HepG2 (cell line): ENCODE results near the gene CHCHD3. TPM values are rescaled to one million over a fixed set of nuclear protein-coding genes. Genes with fewer than 3 reads are reported as not detected.

Experiments
- ATAC-seq: fragments of 200-7000 bp; cut with Tn5 transposase; 3 replicates; pipeline ENCODE4 v1.9.1; 2020; ENCODE audit warnings: mild to moderate bottlenecking, moderate library complexity
- BruUV-seq: library from RNA; stranded (reverse); fragments of 400-500 nt; replicated peaks from 2 replicates; lab custom pipeline; 2021; lab: Mats Ljungman, UMichigan
- CTCF ChIA-PET: fragments of 300-600 bp; formaldehyde crosslinking; extraction: SDS; loops from one replicate; lab custom pipeline; 2021; ENCODE audit warnings: low total read pairs, inconsistent platforms, low intra/inter-chr PET ratio; lab: Yijun Ruan, JAX
- POLR2A ChIA-PET: fragments of 350-600 bp; sonication (Branson Sonifier 250); formaldehyde crosslinking; loops from one replicate; lab custom pipeline; 2020; ENCODE audit warnings: antibody characterized with exemption, inconsistent platforms; lab: Yijun Ruan, JAX
- DNase-seq: peaks from one replicate; pipeline ENCODE4 v3.0.0-alpha.2; 2015; ENCODE audit warnings: low spot score
- FAIRE-seq: peaks from 3 replicates; lab custom pipeline; 2011; peaks lifted over from hg19 to GRCh38; lab: Jason Lieb, UNC
- H2AFZ ChIP-seq: one replicate; pipeline ENCODE4 v1.6.1; 2011; ENCODE audit warnings: low read length, inconsistent platforms
- H3K27ac ChIP-seq: fragments of 300-600 bp; 3 replicates; pipeline ENCODE4 v1.8.0; 2011; ENCODE audit warnings: mixed run types, mild to moderate bottlenecking, mixed read lengths, low read length, inconsistent platforms; ENCODE audit not compliant: insufficient read depth; ENCODE audit errors: extremely low read length
- H3K27me3 ChIP-seq, 2 experiments: fragments of 200-600 bp in 1 of 2; 2 replicates in 1 of 2; 3 replicates in 1 of 2; pipeline versions ENCODE4 v1.6.0 to v1.8.0; 2011; ENCODE audit warnings: low read length in 2 of 2, mild to moderate bottlenecking in 2 of 2, moderate library complexity in 2 of 2, inconsistent platforms in 1 of 2; ENCODE audit not compliant: insufficient read depth in 2 of 2, control insufficient read depth in 1 of 2
- H3K36me3 ChIP-seq, 2 experiments: fragments of 200-600 bp in 1 of 2; replicated peaks in 1 of 2; 2 replicates in 1 of 2; 3 replicates in 1 of 2; pipeline versions ENCODE4 v1.5.1 to v1.8.0; 2011; ENCODE audit warnings: low read length in 2 of 2, inconsistent platforms in 1 of 2; ENCODE audit not compliant: insufficient read depth in 2 of 2, control insufficient read depth in 1 of 2
- H3K4me1 ChIP-seq: 2 replicates; pipeline ENCODE4 v1.5.1; 2012; ENCODE audit warnings: low read length, inconsistent platforms; ENCODE audit not compliant: insufficient read depth
- H3K4me2 ChIP-seq: 2 replicates; pipeline ENCODE4 v1.6.0; 2011; ENCODE audit warnings: low read depth, low read length, inconsistent platforms
- H3K4me3 ChIP-seq, 3 experiments: fragments of 200-600 bp in 1 of 3; sonication (generic), shearing (Covaris generic) in 1 of 3; replicated peaks in 1 of 3; 2 replicates each; pipeline ENCODE4 v1.5.1; 2011 to 2016; ENCODE audit warnings: low read length in 3 of 3, inconsistent platforms in 2 of 3, low read depth in 2 of 3, mild to moderate bottlenecking in 2 of 3, control low read depth in 1 of 3, mixed read lengths in 1 of 3; ENCODE audit not compliant: insufficient read depth in 1 of 3
- H3K79me2 ChIP-seq: one replicate; pipeline ENCODE4 v1.6.1; 2011; ENCODE audit warnings: low read length, inconsistent platforms; ENCODE audit not compliant: insufficient read depth
- H3K9ac ChIP-seq: 2 replicates; pipeline ENCODE4 v1.6.0; 2011; ENCODE audit warnings: mild to moderate bottlenecking, low read depth, low read length, inconsistent platforms; ENCODE audit not compliant: insufficient read depth
- H3K9me3 ChIP-seq: 2 replicates; pipeline ENCODE4 v1.5.1; 2012; ENCODE audit warnings: mild to moderate bottlenecking, low read length
- H4K20me1 ChIP-seq: 2 replicates; pipeline ENCODE4 v1.6.0; 2011; ENCODE audit warnings: inconsistent platforms, mild to moderate bottlenecking, low read length, moderate library complexity; ENCODE audit not compliant: insufficient read depth
- FOSL1 ChIP-seq: sonication (generic); formaldehyde crosslinking; IDR thresholded peaks from 2 replicates; pipeline ENCODE4 v1.9.0; 2021; ENCODE audit warnings: missing genetic modification reagents, borderline replicate concordance
- FOXA1 ChIP-seq, 2 experiments: fragments of 450-650 bp in 1 of 2; sonication (generic) in 1 of 2; formaldehyde crosslinking in 1 of 2; IDR thresholded peaks; 2 replicates each; pipeline versions ENCODE4 v1.4.0 to v1.6.1; 2016 to 2020; ENCODE audit warnings: missing genetic modification reagents in 1 of 2
- GATA4 ChIP-seq: sonication (generic); IDR thresholded peaks from 2 replicates; pipeline ENCODE4 v1.6.1; 2016; ENCODE audit warnings: antibody characterized with exemption, low read depth, borderline replicate concordance
- GPN1 ChIP-seq: sonication (generic); formaldehyde crosslinking; IDR thresholded peaks from 2 replicates; pipeline ENCODE4 v1.5.1; 2020; ENCODE audit warnings: missing genetic modification reagents, borderline replicate concordance
- GZF1 ChIP-seq: sonication (generic); formaldehyde crosslinking; IDR thresholded peaks from 2 replicates; pipeline ENCODE4 v1.5.1; 2020; ENCODE audit warnings: mild to moderate bottlenecking, missing genetic modification reagents
- JARID2 ChIP-seq: sonication (generic); formaldehyde crosslinking; IDR thresholded peaks from 2 replicates; pipeline ENCODE4 v1.8.1; 2023; ENCODE audit warnings: missing genetic modification reagents, inconsistent platforms; ENCODE audit not compliant: insufficient replicate concordance
- JDP2 ChIP-seq: sonication (generic); formaldehyde crosslinking; IDR thresholded peaks from 2 replicates; pipeline ENCODE4 v1.8.1; 2022; ENCODE audit warnings: missing genetic modification reagents, borderline replicate concordance
- MAFG ChIP-seq: sonication (generic); formaldehyde crosslinking; IDR thresholded peaks from 2 replicates; pipeline ENCODE4 v1.5.1; 2020; ENCODE audit warnings: mild to moderate bottlenecking, missing genetic modification reagents
- NAIF1 ChIP-seq: sonication (generic); formaldehyde crosslinking; IDR thresholded peaks from 2 replicates; pipeline ENCODE4 v1.5.0; 2020; ENCODE audit warnings: mild to moderate bottlenecking, missing genetic modification reagents, borderline replicate concordance
- NFE2 ChIP-seq: sonication (generic); formaldehyde crosslinking; IDR thresholded peaks from 2 replicates; pipeline ENCODE4 v1.4.0; 2020; ENCODE audit warnings: missing genetic modification reagents
- YY1 ChIP-seq: IDR thresholded peaks from 2 replicates; pipeline ENCODE4 v1.6.1; 2011; ENCODE audit warnings: low read length, low read depth, moderate library complexity, mild to moderate bottlenecking; ENCODE audit not compliant: insufficient read depth, insufficient replicate concordance
- ZFP90 ChIP-seq: sonication (generic); formaldehyde crosslinking; IDR thresholded peaks from 2 replicates; pipeline ENCODE4 v1.8.0; 2022; ENCODE audit warnings: missing genetic modification reagents, mild to moderate bottlenecking, inconsistent platforms, borderline replicate concordance
- ZNF30 ChIP-seq: sonication (generic); formaldehyde crosslinking; IDR thresholded peaks from 2 replicates; pipeline ENCODE4 v1.5.0; 2020; ENCODE audit warnings: mild to moderate bottlenecking, missing genetic modification reagents
- ZNF557 ChIP-seq: sonication (generic); formaldehyde crosslinking; IDR thresholded peaks from 2 replicates; pipeline ENCODE4 v1.4.0; 2020; ENCODE audit warnings: missing genetic modification reagents
- ZNF660 ChIP-seq: sonication (generic); formaldehyde crosslinking; IDR thresholded peaks from 2 replicates; pipeline ENCODE4 v1.5.1; 2020; ENCODE audit warnings: mild to moderate bottlenecking, low read depth, missing genetic modification reagents, borderline replicate concordance
- ZNF7 ChIP-seq: IDR thresholded peaks from 2 replicates; pipeline ENCODE4 v1.6.1; 2016; ENCODE audit warnings: missing biosample characterization, missing genetic modification reagents
- ZNF746 ChIP-seq: sonication (generic); formaldehyde crosslinking; IDR thresholded peaks from 2 replicates; pipeline ENCODE4 v1.8.0; 2022; ENCODE audit warnings: mild to moderate bottlenecking, missing genetic modification reagents
- ZNF878 ChIP-seq: sonication (generic); formaldehyde crosslinking; IDR thresholded peaks from 2 replicates; pipeline ENCODE4 v1.8.1; 2023; ENCODE audit warnings: mild to moderate bottlenecking, missing genetic modification reagents, moderate library complexity
- in situ Hi-C: cut with HindIII; loops from 2 replicates; pipeline ENCODE4 v1.10.0; 2017; ENCODE audit warnings: low pct_unique_long_range_greater_than_20kb; ENCODE audit not compliant: extremely low pct_ligation_motif_present
- intact Hi-C: fragments of 100-400 bp; cut with micrococcal nuclease; formaldehyde crosslinking; loops from one replicate; pipeline ENCODE4 v1.10.0; 2022; ENCODE audit not compliant: unreplicated experiment
- polyA plus RNA-seq, 8 experiments: library from polyadenylated mRNA; depleted of rRNA in 3 of 8; stranded (reverse) in 7 of 8; unstranded in 1 of 8; fragments of >200 nt; fragmentation: Illumina TruSeq in 4 of 8; extraction: Trizol in 4 of 8; gene quantifications; 2 replicates each; pipeline versions ENCODE4 v1.2.1 to v1.2.3, GENCODE V29; 2011 to 2016; ENCODE audit warnings: low read depth in 4 of 8, missing spikeins in 1 of 8, mixed read lengths in 1 of 8; ENCODE audit not compliant: insufficient read depth in 1 of 8
- total RNA-seq, 5 experiments: library from RNA; depleted of rRNA; stranded (reverse); fragments of >200 nt; fragmentation: Illumina TruSeq; extraction: Trizol; gene quantifications; 2 replicates each; pipeline ENCODE4 v1.2.3, GENCODE V29; 2016; ENCODE audit warnings: low read depth in 1 of 5
- TF ChIP-seq, protein P1 (sequence below): sonication (generic); formaldehyde crosslinking; IDR thresholded peaks from 2 replicates; pipeline ENCODE4 v1.9.0; 2021; ENCODE audit warnings: missing genetic modification reagents, mild to moderate bottlenecking, borderline replicate concordance

The CHCHD3 gene
- total and polyA plus RNA-seq, 2 of the 13 experiments (the other 11 are each of a cell fraction or from before 2014, with no cell fraction given), result 32.7 to 86.8 TPM

DNA sequence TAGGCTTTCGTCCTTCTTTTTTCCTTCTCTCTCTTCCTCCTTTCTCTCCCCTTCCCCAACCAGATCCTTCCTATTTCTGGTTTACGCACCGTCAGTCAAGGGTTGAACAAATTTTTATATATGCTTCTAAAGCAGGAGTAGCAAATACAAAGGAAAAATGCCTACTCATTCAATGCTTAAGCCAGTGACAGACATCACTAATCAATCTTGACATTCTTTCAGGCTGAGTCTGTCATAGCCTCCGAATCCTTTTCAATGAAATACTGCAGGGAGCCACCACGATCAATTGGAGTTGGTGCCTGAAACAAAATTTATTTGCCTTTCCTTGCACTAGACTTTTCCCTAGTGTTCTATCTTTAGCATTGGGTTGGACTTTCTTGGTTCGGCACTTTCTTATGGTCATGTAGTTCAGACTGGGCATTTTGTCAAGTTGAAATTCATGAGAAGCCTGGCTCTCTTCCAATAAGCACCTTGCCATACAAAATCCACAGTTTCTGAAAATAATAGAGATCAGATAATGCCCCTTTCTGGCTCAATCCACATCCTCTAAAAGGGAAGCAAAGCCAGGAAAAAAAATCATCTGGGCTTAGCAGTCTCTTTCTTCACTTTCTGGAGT is 266.1 kb downstream of the CHCHD3 start (continued):
- TF ChIP-seq ZNF30 (CRISPR knock-in tag), result no peak

DNA sequence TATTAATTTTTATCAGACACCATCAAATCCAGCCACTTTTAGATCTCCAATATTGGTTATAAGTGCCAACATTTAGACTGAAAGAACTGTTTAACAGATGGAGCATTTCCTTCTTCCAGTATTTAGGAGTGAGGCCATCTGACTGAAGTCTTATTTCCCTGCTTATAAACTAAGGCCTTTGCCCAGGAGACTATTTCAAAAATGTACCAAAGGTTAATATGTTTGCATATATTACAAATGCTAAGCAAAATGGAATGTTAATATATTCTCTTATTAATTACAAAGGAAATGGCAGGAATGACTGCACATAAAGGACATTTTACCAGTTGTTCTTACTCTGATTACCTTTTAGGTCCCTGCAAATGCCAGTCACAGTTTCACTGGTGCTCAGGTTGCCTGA is 266.8 kb downstream of the CHCHD3 start:
- in situ Hi-C loops (no loop called here), intact Hi-C loops (no loop called here)
- H3K4me3 ChIP-seq, result no peak overlapping the region
- no peak overlapping the region for H3K4me2 ChIP-seq
- no peak for FAIRE-seq
- TF ChIP-seq GPN1 (CRISPR knock-in tag) (no peak), NFE2 (CRISPR knock-in tag) (no peak), GZF1 (CRISPR knock-in tag) (no peak), GATA4 (no peak), JARID2 (CRISPR knock-in tag) (no peak), FOSL1 (CRISPR knock-in tag) (no peak), YY1 (no peak), ZNF7 (CRISPR knock-in tag) (no peak), JDP2 (CRISPR knock-in tag) (no peak), MAFG (CRISPR knock-in tag) (no peak), ZFP90 (CRISPR knock-in tag) (no peak), ZNF746 (CRISPR knock-in tag) (no peak), FOXA1 (IDR thresholded peaks at IDR 0.05) (no peak), FOXA1 (CRISPR knock-in tag; IDR thresholded peaks at IDR 0.05) (no peak), ZNF878 (CRISPR knock-in tag) (no peak), ZNF30 (CRISPR knock-in tag) (no peak), NAIF1 (CRISPR knock-in tag) (no peak), ZNF660 (CRISPR knock-in tag) (no peak), ZNF557 (CRISPR knock-in tag) (no peak)
- TF ChIP-seq, protein P1, sequence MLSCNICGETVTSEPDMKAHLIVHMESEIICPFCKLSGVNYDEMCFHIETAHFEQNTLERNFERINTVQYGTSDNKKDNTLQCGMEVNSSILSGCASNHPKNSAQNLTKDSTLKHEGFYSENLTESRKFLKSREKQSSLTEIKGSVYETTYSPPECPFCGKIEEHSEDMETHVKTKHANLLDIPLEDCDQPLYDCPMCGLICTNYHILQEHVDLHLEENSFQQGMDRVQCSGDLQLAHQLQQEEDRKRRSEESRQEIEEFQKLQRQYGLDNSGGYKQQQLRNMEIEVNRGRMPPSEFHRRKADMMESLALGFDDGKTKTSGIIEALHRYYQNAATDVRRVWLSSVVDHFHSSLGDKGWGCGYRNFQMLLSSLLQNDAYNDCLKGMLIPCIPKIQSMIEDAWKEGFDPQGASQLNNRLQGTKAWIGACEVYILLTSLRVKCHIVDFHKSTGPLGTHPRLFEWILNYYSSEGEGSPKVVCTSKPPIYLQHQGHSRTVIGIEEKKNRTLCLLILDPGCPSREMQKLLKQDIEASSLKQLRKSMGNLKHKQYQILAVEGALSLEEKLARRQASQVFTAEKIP, result no peak
- TF ChIP-seq, all 625 proteins: peak for 0
- BruUV-seq, result no TSS peak
- no peak for DNase-seq
- H3K9ac ChIP-seq, result no peak overlapping the region
- H3K27ac ChIP-seq, result no peak overlapping the region
- H3K36me3 ChIP-seq, result 0 out of 5 replicates have a peak, but pooled peaks cover 2 to 5% of the 10 kb centered on the region in 2 experiments
- no peaks in the 10 kb centered on the region for H4K20me1 ChIP-seq
- H2AFZ ChIP-seq, result no peak overlapping the region
- no peaks in the 10 kb centered on the region for H3K4me1 ChIP-seq
- no peak for ATAC-seq
- CTCF ChIA-PET, result no interaction called here
- H3K79me2 ChIP-seq, result no peaks in the 10 kb centered on the region
- POLR2A ChIA-PET, result no interaction called here
- no peaks in the 10 kb centered on the region for H3K27me3 ChIP-seq
- H3K9me3 ChIP-seq, result no peaks in the 10 kb centered on the region
